Neural cell (in vitro differentiated cells): Measurements from ENCODE around the gene NDC1. TPM values are rescaled to one million over a fixed set of nuclear protein-coding genes. Genes with fewer than 3 reads are reported as not detected.

ENCODE experiments used
- H2AFZ ChIP-seq: fragments of 200-600, 300-800 bp; sonication (generic), shearing (Covaris generic); 2 replicates; pipeline ENCODE4 v1.6.0; 2014; ENCODE audit warnings: low read depth, mild to moderate bottlenecking, antibody characterized with exemption, low read length, moderate library complexity
- H3F3A ChIP-seq: fragments of 200-600 bp; shearing (Covaris generic); 2 replicates; pipeline ENCODE4 v1.6.1; 2016; ENCODE audit warnings: mild to moderate bottlenecking, moderate library complexity, mixed read lengths, antibody characterized with exemption, low read length; ENCODE audit not compliant: insufficient read depth, poor library complexity, severe bottlenecking
- H3K27ac ChIP-seq: fragments of 200-600, 300-800 bp; sonication (generic), shearing (Covaris generic); 2 replicates; pipeline ENCODE4 v1.5.1; 2014; ENCODE audit warnings: mild to moderate bottlenecking, low read length, moderate library complexity
- H3K27me3 ChIP-seq: fragments of 300-800, 200-600 bp; sonication (generic), shearing (Covaris generic); 2 replicates; pipeline ENCODE4 v1.6.0; 2014; ENCODE audit warnings: mild to moderate bottlenecking, low read depth, low read length, moderate library complexity; ENCODE audit not compliant: insufficient read depth
- H3K36me3 ChIP-seq: fragments of 300-800, 200-600 bp; sonication (generic), shearing (Covaris generic); 2 replicates; pipeline ENCODE4 v1.5.1; 2014; ENCODE audit warnings: mild to moderate bottlenecking, antibody characterized with exemption, low read length, moderate library complexity; ENCODE audit not compliant: insufficient read depth
- H3K4me2 ChIP-seq: fragments of 300-800, 200-600 bp; sonication (generic), shearing (Covaris generic); 2 replicates; pipeline ENCODE4 v1.6.0; 2014; ENCODE audit warnings: mild to moderate bottlenecking, low read length
- H3K4me3 ChIP-seq: fragments of 300-800, 200-600 bp; sonication (generic), shearing (Covaris generic); 2 replicates; pipeline ENCODE4 v1.5.1; 2014; ENCODE audit warnings: mild to moderate bottlenecking, low read length, moderate library complexity
- H3K79me2 ChIP-seq: fragments of 200-600 bp; shearing (Covaris generic); replicated peaks from 2 replicates; pipeline ENCODE4 v1.6.0; 2014; ENCODE audit warnings: mild to moderate bottlenecking, low read length, moderate library complexity; ENCODE audit not compliant: insufficient read depth
- H3K9ac ChIP-seq: fragments of 300-800, 200-600 bp; sonication (generic), shearing (Covaris generic); 2 replicates; pipeline ENCODE4 v1.6.1; 2016; ENCODE audit warnings: mild to moderate bottlenecking, low read length, mixed read lengths
- H3K9me2 ChIP-seq: fragments of 200-600 bp; shearing (Covaris generic); 2 replicates; pipeline ENCODE4 v1.6.1; 2016; ENCODE audit warnings: mild to moderate bottlenecking, low read length, mixed read lengths; ENCODE audit not compliant: insufficient read depth
- H3K9me3 ChIP-seq: fragments of 200-600, 300-800 bp; sonication (generic), shearing (Covaris generic); 2 replicates; pipeline ENCODE4 v1.6.1; 2016; ENCODE audit warnings: mild to moderate bottlenecking, mixed run types, low read length, moderate library complexity, mixed read lengths
- H4K20me1 ChIP-seq: fragments of 200-600 bp; shearing (Covaris generic); 2 replicates; pipeline ENCODE4 v1.6.1; 2016; ENCODE audit warnings: mild to moderate bottlenecking, mixed run types; ENCODE audit not compliant: insufficient read depth
- CTCF ChIP-seq: fragments of 450-650 bp; IDR thresholded peaks from 2 replicates; pipeline ENCODE4 v1.5.1; 2014; ENCODE audit warnings: antibody characterized with exemption, mild to moderate bottlenecking, moderate library complexity; ENCODE audit not compliant: poor library complexity, severe bottlenecking
- EP300 ChIP-seq: fragments of 450-650 bp; conservative IDR thresholded peaks from 2 replicates; pipeline ENCODE4 v1.6.1; 2014; ENCODE audit warnings: antibody characterized with exemption, mild to moderate bottlenecking, moderate library complexity; ENCODE audit not compliant: poor library complexity, severe bottlenecking
- EZH2 ChIP-seq: fragments of 200-600, 300-800 bp; shearing (Covaris generic), sonication (generic); IDR thresholded peaks from 2 replicates; pipeline ENCODE4 v1.6.1; 2014; ENCODE audit warnings: antibody characterized with exemption, low read length, borderline replicate concordance, mild to moderate bottlenecking; ENCODE audit not compliant: insufficient read depth, poor library complexity, severe bottlenecking
- MXI1 ChIP-seq: fragments of 450-650 bp; conservative IDR thresholded peaks from 2 replicates; pipeline ENCODE4 v1.6.1; 2014; ENCODE audit warnings: antibody characterized with exemption, mild to moderate bottlenecking; ENCODE audit not compliant: poor library complexity, severe bottlenecking
- POLR2AphosphoS5 ChIP-seq: IDR thresholded peaks from 2 replicates; pipeline ENCODE4 v1.6.1; 2012
- RAD21 ChIP-seq: fragments of 450-650 bp; conservative IDR thresholded peaks from 2 replicates; pipeline ENCODE4 v1.6.1; 2014; ENCODE audit warnings: antibody characterized with exemption, mild to moderate bottlenecking, moderate library complexity
- SMC3 ChIP-seq: fragments of 450-650 bp; conservative IDR thresholded peaks from 2 replicates; pipeline ENCODE4 v1.6.1; 2014; ENCODE audit warnings: antibody characterized with exemption, mild to moderate bottlenecking, moderate library complexity; ENCODE audit not compliant: poor library complexity
- TAF1 ChIP-seq: IDR thresholded peaks from 2 replicates; pipeline ENCODE4 v1.6.1; 2012; ENCODE audit warnings: low read depth
- polyA plus RNA-seq: library from polyadenylated mRNA; depleted of rRNA; stranded (reverse); fragments of >200 nt; gene quantifications from 2 replicates; pipeline ENCODE4 v1.2.3, GENCODE V29; 2014
- TF ChIP-seq, protein P1 (sequence below): IDR thresholded peaks from 2 replicates; pipeline ENCODE4 v1.6.1; 2012; ENCODE audit warnings: borderline replicate concordance

NDC1 gene
- polyA plus RNA-seq, 1 donor from 2014 or later, result 18.0 TPM

- Histone ChIP-seq H3K36me3 (no peaks in the 10 kb centered on the region), H3K79me2 (no peaks in the 10 kb centered on the region), H3K4me2 (no peak overlapping the region), H3F3A (no peaks in the 10 kb centered on the region), H3K27ac (no peak overlapping the region), H3K4me3 (no peak overlapping the region), H3K9me3 (no peaks in the 10 kb centered on the region), H2AFZ (no peak overlapping the region), H3K9me2 (no peaks in the 10 kb centered on the region), H4K20me1 (no peaks in the 10 kb centered on the region), H3K27me3 (no peaks in the 10 kb centered on the region), H3K9ac (no peak overlapping the region)
- no peak for TF ChIP-seq POLR2AphosphoS5
- TF ChIP-seq EZH2, result no peak
- no peak for TF ChIP-seq CTCF
- no peak for TF ChIP-seq MXI1
- no peak for TF ChIP-seq EP300
- no peak for TF ChIP-seq TAF1
- TF ChIP-seq, protein P1, sequence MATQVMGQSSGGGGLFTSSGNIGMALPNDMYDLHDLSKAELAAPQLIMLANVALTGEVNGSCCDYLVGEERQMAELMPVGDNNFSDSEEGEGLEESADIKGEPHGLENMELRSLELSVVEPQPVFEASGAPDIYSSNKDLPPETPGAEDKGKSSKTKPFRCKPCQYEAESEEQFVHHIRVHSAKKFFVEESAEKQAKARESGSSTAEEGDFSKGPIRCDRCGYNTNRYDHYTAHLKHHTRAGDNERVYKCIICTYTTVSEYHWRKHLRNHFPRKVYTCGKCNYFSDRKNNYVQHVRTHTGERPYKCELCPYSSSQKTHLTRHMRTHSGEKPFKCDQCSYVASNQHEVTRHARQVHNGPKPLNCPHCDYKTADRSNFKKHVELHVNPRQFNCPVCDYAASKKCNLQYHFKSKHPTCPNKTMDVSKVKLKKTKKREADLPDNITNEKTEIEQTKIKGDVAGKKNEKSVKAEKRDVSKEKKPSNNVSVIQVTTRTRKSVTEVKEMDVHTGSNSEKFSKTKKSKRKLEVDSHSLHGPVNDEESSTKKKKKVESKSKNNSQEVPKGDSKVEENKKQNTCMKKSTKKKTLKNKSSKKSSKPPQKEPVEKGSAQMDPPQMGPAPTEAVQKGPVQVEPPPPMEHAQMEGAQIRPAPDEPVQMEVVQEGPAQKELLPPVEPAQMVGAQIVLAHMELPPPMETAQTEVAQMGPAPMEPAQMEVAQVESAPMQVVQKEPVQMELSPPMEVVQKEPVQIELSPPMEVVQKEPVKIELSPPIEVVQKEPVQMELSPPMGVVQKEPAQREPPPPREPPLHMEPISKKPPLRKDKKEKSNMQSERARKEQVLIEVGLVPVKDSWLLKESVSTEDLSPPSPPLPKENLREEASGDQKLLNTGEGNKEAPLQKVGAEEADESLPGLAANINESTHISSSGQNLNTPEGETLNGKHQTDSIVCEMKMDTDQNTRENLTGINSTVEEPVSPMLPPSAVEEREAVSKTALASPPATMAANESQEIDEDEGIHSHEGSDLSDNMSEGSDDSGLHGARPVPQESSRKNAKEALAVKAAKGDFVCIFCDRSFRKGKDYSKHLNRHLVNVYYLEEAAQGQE, result no peak
- TF ChIP-seq RAD21, result no peak
These were observed 71.8 kb downstream of the NDC1 start for GRCh38 chr1:53766194-53766742.

- Histone ChIP-seq H4K20me1 (no peaks in the 10 kb centered on the region), H3K4me3 (no peak overlapping the region), H3K4me2 (no peak overlapping the region), H3K9ac (no peak overlapping the region), H3F3A (no peaks in the 10 kb centered on the region), H3K27me3 (no peaks in the 10 kb centered on the region), H3K79me2 (no peaks in the 10 kb centered on the region), H2AFZ (no peak overlapping the region), H3K36me3 (no peaks in the 10 kb centered on the region), H3K27ac (no peak overlapping the region), H3K9me2 (no peaks in the 10 kb centered on the region), H3K9me3 (no peaks in the 10 kb centered on the region)
- TF ChIP-seq EZH2, result no peak
- TF ChIP-seq EP300, result no peak
- TF ChIP-seq TAF1, result no peak
- TF ChIP-seq SMC3, result no peak
- TF ChIP-seq CTCF, result no peak
- no peak for TF ChIP-seq RAD21
- TF ChIP-seq, protein P1, result no peak
- TF ChIP-seq POLR2AphosphoS5, result no peak
- no peak for TF ChIP-seq MXI1
These were observed 72.4 kb downstream of the NDC1 start for GRCh38 chr1:53765657-53766056.
